ENCODE data around the gene KCNE1. TPM values are rescaled to one million over a fixed set of nuclear protein-coding genes. Genes with fewer than 3 reads are reported as not detected.

KCNE1 gene
- total RNA-seq (2022) (0.91 and 1.0 TPM in 2 replicates), Bru-seq, nascent RNA (percentile 27 among the genes with signal in this experiment), BruChase-seq, experiment 1, labeled RNA remaining after a 2-hour chase (percentile 22 among the genes with signal in this experiment), BruChase-seq, experiment 2, labeled RNA remaining after a 6-hour chase (percentile 21 among the genes with signal in this experiment)
- long read RNA-seq = 0 reads

- no peaks in the 10 kb centered on the region for H3K27me3 Mint-ChIP-seq (ENCODE audit: insufficient read depth, unreplicated experiment)
- no peaks in the 10 kb centered on the region for H3K9me3 Mint-ChIP-seq (ENCODE audit: unreplicated experiment)
- TF ChIP-seq CTCF (IDR thresholded peaks at IDR 0.05; ENCODE audit: insufficient read depth in 1 of 2, low read depth in 1 of 2, low read length in 1 of 2, severe bottlenecking in 1 of 2, unreplicated experiment in 1 of 2) = no peak
- BruUV-seq (replicated peaks) = no TSS peak
- intact Hi-C loops (cut with micrococcal nuclease; ENCODE audit: unreplicated experiment) = no loop called here
- POLR2A ChIA-PET = no interaction called here
- Histone ChIP-seq H3K4me3 (ENCODE audit: low read depth, low read length) (no peak within 1 kb of the TSS), H3K4me1 (no peaks in the 10 kb centered on the region), H3K36me3 (ENCODE audit: control insufficient read depth, insufficient read depth, low read length) (no peaks in the 10 kb centered on the region), H3K27me3 (replicated peaks; ENCODE audit: control insufficient read depth, insufficient read depth, low read length) (no peaks in the 10 kb centered on the region), H3K9me3 (no peaks in the 10 kb centered on the region)
- CTCF ChIA-PET = interaction anchor here (0.6 kb wide), 1 partner anchor 210 kb away, joined by 3 read pairs; no protein-coding TSS in a partner anchor
- H3K4me3 Mint-ChIP-seq (ENCODE audit: unreplicated experiment) = no peak within 1 kb of the TSS
- peaks cover 6% of the 10 kb centered on the region for H3K4me1 Mint-ChIP-seq (ENCODE audit: low read depth, unreplicated experiment)
- no peak within 1 kb of the TSS for H3K27ac Mint-ChIP-seq (ENCODE audit: unreplicated experiment)
- H3K36me3 Mint-ChIP-seq (ENCODE audit: insufficient read depth, unreplicated experiment) = peaks cover 10% of the 10 kb centered on the region
- no peak for DNase-seq
Observed at GRCh38 chr21:34511787-34512455, at the start of gene KCNE1. KCNE1 (minus strand) TSS chr21:34512210; CDS start chr21:34449634, 62,576 bp downstream.

- H3K36me3 Mint-ChIP-seq (ENCODE audit: insufficient read depth, unreplicated experiment) = no peaks in the 10 kb centered on the region
- H3K4me3 Mint-ChIP-seq (ENCODE audit: unreplicated experiment) = no peak overlapping the region
- CTCF ChIA-PET = no interaction called here
- Histone ChIP-seq H3K9me3 (no peaks in the 10 kb centered on the region), H3K4me1 (no peaks in the 10 kb centered on the region), H3K27me3 (replicated peaks; ENCODE audit: control insufficient read depth, insufficient read depth, low read length) (no peaks in the 10 kb centered on the region), H3K36me3 (ENCODE audit: control insufficient read depth, insufficient read depth, low read length) (no peaks in the 10 kb centered on the region), H3K4me3 (ENCODE audit: low read depth, low read length) (no peak overlapping the region)
- no peak for TF ChIP-seq CTCF (IDR thresholded peaks at IDR 0.05; ENCODE audit: insufficient read depth in 1 of 2, low read depth in 1 of 2, low read length in 1 of 2, severe bottlenecking in 1 of 2, unreplicated experiment in 1 of 2)
- H3K4me1 Mint-ChIP-seq (ENCODE audit: low read depth, unreplicated experiment) = no peaks in the 10 kb centered on the region
- intact Hi-C loops (cut with micrococcal nuclease; ENCODE audit: unreplicated experiment) = no loop called here
- no peak overlapping the region for H3K27ac Mint-ChIP-seq (ENCODE audit: unreplicated experiment)
- no peaks in the 10 kb centered on the region for H3K9me3 Mint-ChIP-seq (ENCODE audit: unreplicated experiment)
- no peak for DNase-seq
- POLR2A ChIA-PET = no interaction called here
- no peaks in the 10 kb centered on the region for H3K27me3 Mint-ChIP-seq (ENCODE audit: insufficient read depth, unreplicated experiment)
- no TSS peak for BruUV-seq (replicated peaks)
Observed at GRCh38 chr21:34561806-34562205, 49.8 kb upstream of the KCNE1 start.

GRCh38 chr21:34560609-34561008 lies 48.6 kb upstream of the KCNE1 start:
- no peaks in the 10 kb centered on the region for H3K36me3 ChIP-seq (ENCODE audit: control insufficient read depth, insufficient read depth, low read length)
- no peak for DNase-seq
- no peak overlapping the region for H3K4me3 Mint-ChIP-seq (ENCODE audit: unreplicated experiment)
- no peak overlapping the region for H3K4me3 ChIP-seq (ENCODE audit: low read depth, low read length)
- no peaks in the 10 kb centered on the region for H3K27me3 ChIP-seq (replicated peaks; ENCODE audit: control insufficient read depth, insufficient read depth, low read length)
- POLR2A ChIA-PET = no interaction called here
- no TSS peak for BruUV-seq (replicated peaks)
- H3K4me1 Mint-ChIP-seq (ENCODE audit: low read depth, unreplicated experiment) = no peaks in the 10 kb centered on the region
- no peaks in the 10 kb centered on the region for H3K9me3 Mint-ChIP-seq (ENCODE audit: unreplicated experiment)
- H3K27ac Mint-ChIP-seq (ENCODE audit: unreplicated experiment) = no peak overlapping the region
- no peaks in the 10 kb centered on the region for H3K36me3 Mint-ChIP-seq (ENCODE audit: insufficient read depth, unreplicated experiment)
- no peaks in the 10 kb centered on the region for H3K27me3 Mint-ChIP-seq (ENCODE audit: insufficient read depth, unreplicated experiment)
- intact Hi-C loops (cut with micrococcal nuclease; ENCODE audit: unreplicated experiment) = no loop called here
- CTCF ChIA-PET = no interaction called here
- TF ChIP-seq CTCF (IDR thresholded peaks at IDR 0.05; ENCODE audit: insufficient read depth in 1 of 2, low read depth in 1 of 2, low read length in 1 of 2, severe bottlenecking in 1 of 2, unreplicated experiment in 1 of 2) = no peak
- no peaks in the 10 kb centered on the region for H3K4me1 ChIP-seq
- no peaks in the 10 kb centered on the region for H3K9me3 ChIP-seq

Data from Caco-2 (cell line).